Measurements from ENCODE around the gene EPN1. TPM values are rescaled to one million over a fixed set of nuclear protein-coding genes. Genes with fewer than 3 reads are reported as not detected.
A peak's percentile ranks its signal among the peaks of the same experiment; 100 is the strongest.

The EPN1 gene
- total RNA-seq, 2 donors from 2014 or later, result 148 to 149 TPM

DNA sequence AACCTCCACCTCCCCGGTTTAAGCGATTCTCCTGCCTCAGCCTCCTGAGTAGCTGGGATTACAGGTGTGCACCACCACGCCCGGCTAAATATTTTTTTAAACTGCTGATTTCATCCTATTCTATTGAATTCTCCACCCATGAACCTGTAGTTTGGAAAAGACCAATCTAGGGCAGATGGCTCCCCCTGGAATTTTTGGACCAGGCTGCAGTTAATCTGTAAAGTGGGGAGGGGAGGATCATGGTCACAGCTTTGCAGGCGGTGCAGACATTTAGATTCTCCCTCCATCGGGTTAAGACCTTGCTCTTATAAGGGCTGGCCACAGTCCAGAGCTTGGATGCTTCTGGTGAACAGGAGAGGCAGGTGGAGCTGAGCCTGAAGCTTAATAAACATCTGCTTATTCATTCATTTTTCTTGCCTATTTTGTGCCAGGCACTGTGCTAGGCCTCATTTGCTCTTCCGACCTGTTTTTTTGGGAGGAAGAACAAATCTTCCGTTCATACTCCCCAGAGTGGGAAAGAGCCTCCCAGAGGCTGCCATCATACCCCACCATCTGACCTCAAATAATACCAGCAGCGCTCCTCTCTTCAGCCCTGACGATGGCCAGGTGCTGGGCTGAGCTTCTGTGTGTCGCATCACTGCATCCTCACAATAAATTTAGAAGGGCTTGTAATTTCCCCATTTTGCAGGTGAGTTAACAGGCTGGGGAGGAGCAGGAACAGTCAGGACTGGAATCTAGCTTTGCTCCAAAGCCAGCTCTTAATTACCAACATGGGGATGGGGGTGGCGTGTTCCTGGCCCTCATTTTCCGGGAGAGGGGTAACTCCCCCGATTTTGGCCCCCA, 27.9 kb upstream of the EPN1 start:
- H3K27me3 Mint-ChIP-seq (ENCODE audit: insufficient read depth), result peaks cover 2% of the 10 kb centered on the region
- H3K36me3 Mint-ChIP-seq (ENCODE audit: low read depth), result peaks cover 21% of the 10 kb centered on the region
- H3K27ac Mint-ChIP-seq, result peak overlapping the region; percentile 75
- 56 to 77% methylated on average over 8 to 14 of the region's 14 CpGs for WGBS, 2 experiments (ENCODE audit: insufficient coverage in 1 of 2, insufficient read length in 1 of 2)
- H3K9me3 ChIP-seq (ENCODE audit: control insufficient read depth, low read length), result no peaks in the 10 kb centered on the region
- H3K4me3 Mint-ChIP-seq, result peak overlapping the region; percentile 72
- TF ChIP-seq, protein P1, sequence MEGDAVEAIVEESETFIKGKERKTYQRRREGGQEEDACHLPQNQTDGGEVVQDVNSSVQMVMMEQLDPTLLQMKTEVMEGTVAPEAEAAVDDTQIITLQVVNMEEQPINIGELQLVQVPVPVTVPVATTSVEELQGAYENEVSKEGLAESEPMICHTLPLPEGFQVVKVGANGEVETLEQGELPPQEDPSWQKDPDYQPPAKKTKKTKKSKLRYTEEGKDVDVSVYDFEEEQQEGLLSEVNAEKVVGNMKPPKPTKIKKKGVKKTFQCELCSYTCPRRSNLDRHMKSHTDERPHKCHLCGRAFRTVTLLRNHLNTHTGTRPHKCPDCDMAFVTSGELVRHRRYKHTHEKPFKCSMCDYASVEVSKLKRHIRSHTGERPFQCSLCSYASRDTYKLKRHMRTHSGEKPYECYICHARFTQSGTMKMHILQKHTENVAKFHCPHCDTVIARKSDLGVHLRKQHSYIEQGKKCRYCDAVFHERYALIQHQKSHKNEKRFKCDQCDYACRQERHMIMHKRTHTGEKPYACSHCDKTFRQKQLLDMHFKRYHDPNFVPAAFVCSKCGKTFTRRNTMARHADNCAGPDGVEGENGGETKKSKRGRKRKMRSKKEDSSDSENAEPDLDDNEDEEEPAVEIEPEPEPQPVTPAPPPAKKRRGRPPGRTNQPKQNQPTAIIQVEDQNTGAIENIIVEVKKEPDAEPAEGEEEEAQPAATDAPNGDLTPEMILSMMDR (conservative IDR thresholded peaks at IDR 0.05), result no peak
- H3K27me3 ChIP-seq (ENCODE audit: control insufficient read depth, insufficient read depth, low read length, poor library complexity, severe bottlenecking), result no peaks in the 10 kb centered on the region
- H3K9ac ChIP-seq (ENCODE audit: extremely low read depth, low read length, poor library complexity, severe bottlenecking), result peak overlapping the region; percentile 68
- no peaks in the 10 kb centered on the region for H3K9me3 Mint-ChIP-seq
- peaks cover 15% of the 10 kb centered on the region for H3K4me1 Mint-ChIP-seq
- H3K36me3 ChIP-seq (ENCODE audit: control insufficient read depth, insufficient read depth, low read length), result peaks cover 18% of the 10 kb centered on the region
- peak overlapping the region; percentile 85 for H3K4me3 ChIP-seq (ENCODE audit: low read length)
- peaks cover 13% of the 10 kb centered on the region for H3K4me1 ChIP-seq (ENCODE audit: control insufficient read depth, insufficient read depth, low read length)
- DNase-seq, result no peak
- no peak overlapping the region for H3K27ac ChIP-seq (ENCODE audit: low read depth, low read length)

DNA sequence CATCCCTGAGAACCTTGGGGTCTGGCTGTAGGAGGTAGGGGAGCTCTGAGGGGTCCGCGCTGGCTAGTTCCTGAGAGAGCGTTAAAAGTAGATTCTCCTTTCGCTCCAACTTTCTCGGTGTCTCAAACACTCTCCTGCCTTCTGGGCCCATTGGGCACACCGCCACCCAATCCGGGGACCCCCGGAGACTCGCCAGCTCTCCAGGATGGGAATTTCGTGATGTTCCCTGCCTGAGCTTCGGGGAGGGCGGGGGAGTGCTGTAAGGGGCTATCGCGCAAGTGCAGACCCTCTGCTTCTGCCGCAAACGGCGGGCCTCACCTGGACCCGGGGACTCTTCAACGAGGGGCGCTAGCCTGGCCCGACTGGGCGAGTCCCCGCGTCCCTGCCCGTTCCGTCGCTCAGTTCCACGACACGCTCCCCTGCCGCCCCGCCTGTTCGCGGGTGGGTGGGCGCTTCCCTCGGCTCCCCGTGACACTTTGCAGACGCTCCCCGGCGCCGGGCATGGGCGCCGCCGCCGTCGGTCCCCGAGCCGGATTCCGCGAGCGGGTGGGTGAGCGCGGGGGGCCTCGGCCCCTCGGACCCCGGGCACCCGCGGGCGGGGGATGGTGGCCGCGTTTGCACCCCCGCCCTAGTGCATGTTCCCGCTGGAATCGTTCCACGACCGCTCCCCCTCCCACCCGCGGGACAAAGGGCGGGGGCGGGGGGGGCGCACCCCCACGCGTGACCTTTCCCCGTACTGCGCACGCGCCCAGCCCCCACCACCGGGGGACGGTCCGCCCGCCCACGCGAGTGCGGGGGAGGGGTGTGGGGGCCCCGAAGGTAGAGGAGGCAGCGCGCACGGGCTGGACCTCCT, 27.1 kb upstream of the EPN1 start, which contains the start of gene CCDC106:
Gene CCDC106, plus strand, starts transcription at position 481 of the 853 bp plus-strand sequence. CDS start 835 bp downstream, outside the sequence.
- peak within 1 kb of the TSS; percentile 68 for H3K9ac ChIP-seq (ENCODE audit: extremely low read depth, low read length, poor library complexity, severe bottlenecking)
- Mint-ChIP-seq H3K27ac (peak within 1 kb of the TSS; percentile 91), H3K36me3 (ENCODE audit: low read depth) (peaks cover 25% of the 10 kb centered on the region), H3K4me1 (peaks cover 14% of the 10 kb centered on the region), H3K9me3 (no peaks in the 10 kb centered on the region), H3K4me3 (peak within 1 kb of the TSS; percentile 72), H3K27me3 (ENCODE audit: insufficient read depth) (peaks cover 2% of the 10 kb centered on the region)
- peak; percentile 91 for DNase-seq
- H3K27me3 ChIP-seq (ENCODE audit: control insufficient read depth, insufficient read depth, low read length, poor library complexity, severe bottlenecking), result no peaks in the 10 kb centered on the region
- H3K36me3 ChIP-seq (ENCODE audit: control insufficient read depth, insufficient read depth, low read length), result peaks cover 22% of the 10 kb centered on the region
- peaks cover 13% of the 10 kb centered on the region for H3K4me1 ChIP-seq (ENCODE audit: control insufficient read depth, insufficient read depth, low read length)
- H3K4me3 ChIP-seq (ENCODE audit: low read length), result peak within 1 kb of the TSS; percentile 85
- H3K27ac ChIP-seq (ENCODE audit: low read depth, low read length), result no peak within 1 kb of the TSS
- WGBS, 2 experiments (ENCODE audit: insufficient coverage in 1 of 2, insufficient read length in 1 of 2), result 1% methylated on average over 38 to 79 of the region's 87 CpGs
- no peaks in the 10 kb centered on the region for H3K9me3 ChIP-seq (ENCODE audit: control insufficient read depth, low read length)
- TF ChIP-seq, protein P1 (conservative IDR thresholded peaks at IDR 0.05), result no peak

DNA sequence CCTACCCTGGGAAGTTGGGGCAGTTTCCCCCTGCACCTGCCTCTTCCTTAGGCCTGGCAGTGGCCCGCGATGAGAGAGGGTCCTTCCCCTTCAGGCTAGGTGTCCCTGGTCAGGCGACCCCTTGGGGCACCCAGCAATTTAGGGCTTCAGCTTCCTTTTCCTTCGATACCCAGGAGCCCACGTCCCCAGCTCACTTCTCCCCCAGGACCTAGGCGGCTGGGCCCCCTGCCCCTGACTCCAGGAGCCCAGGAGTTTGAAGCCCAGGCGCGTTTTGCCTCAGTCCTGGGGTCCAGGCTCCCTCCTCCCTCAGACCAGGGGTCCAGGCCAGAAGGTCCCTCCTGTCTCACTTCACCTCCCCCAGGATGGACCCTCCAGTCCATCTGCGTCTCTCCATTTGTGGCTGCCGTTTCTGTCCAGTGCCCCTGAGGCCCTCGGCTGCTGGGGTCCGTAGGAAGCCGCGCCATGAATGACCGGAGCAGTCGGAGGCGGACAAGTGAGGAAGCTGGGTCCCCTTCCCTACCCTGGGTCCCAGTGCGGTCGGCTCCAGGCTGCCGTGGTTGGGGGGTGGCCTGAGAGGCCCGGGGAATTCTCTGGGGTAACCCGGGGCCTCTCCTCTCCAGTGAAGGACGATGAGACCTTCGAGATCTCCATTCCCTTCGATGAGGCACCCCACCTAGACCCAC, 26.3 kb upstream of the EPN1 start:
- no peak overlapping the region for H3K27ac ChIP-seq (ENCODE audit: low read depth, low read length)
- WGBS, 2 experiments (ENCODE audit: insufficient coverage in 1 of 2, insufficient read length in 1 of 2), result 62 to 69% methylated on average over 10 to 25 of the region's 25 CpGs
- peaks cover 25% of the 10 kb centered on the region for H3K36me3 Mint-ChIP-seq (ENCODE audit: low read depth)
- H3K4me3 Mint-ChIP-seq, result peak overlapping the region; percentile 72
- no peaks in the 10 kb centered on the region for H3K9me3 Mint-ChIP-seq
- H3K9ac ChIP-seq (ENCODE audit: extremely low read depth, low read length, poor library complexity, severe bottlenecking), result peak overlapping the region; percentile 68
- peaks cover 22% of the 10 kb centered on the region for H3K36me3 ChIP-seq (ENCODE audit: control insufficient read depth, insufficient read depth, low read length)
- peak overlapping the region; percentile 85 for H3K4me3 ChIP-seq (ENCODE audit: low read length)
- peaks cover 2% of the 10 kb centered on the region for H3K27me3 Mint-ChIP-seq (ENCODE audit: insufficient read depth)
- no peaks in the 10 kb centered on the region for H3K9me3 ChIP-seq (ENCODE audit: control insufficient read depth, low read length)
- H3K4me1 ChIP-seq (ENCODE audit: control insufficient read depth, insufficient read depth, low read length), result peaks cover 13% of the 10 kb centered on the region
- no peak overlapping the region for H3K27ac Mint-ChIP-seq
- H3K27me3 ChIP-seq (ENCODE audit: control insufficient read depth, insufficient read depth, low read length, poor library complexity, severe bottlenecking), result no peaks in the 10 kb centered on the region
- H3K4me1 Mint-ChIP-seq, result peaks cover 11% of the 10 kb centered on the region
- TF ChIP-seq, protein P1 (conservative IDR thresholded peaks at IDR 0.05), result no peak
- DNase-seq, result no peak
